Neural cell (in vitro differentiated cells): ENCODE results near the gene MPL.

ENCODE experiments used
- CTCF ChIP-seq: fragments of 450-650 bp; IDR thresholded peaks from 2 replicates; pipeline ENCODE4 v1.5.1; 2014; ENCODE audit warnings: antibody characterized with exemption, mild to moderate bottlenecking, moderate library complexity; ENCODE audit not compliant: poor library complexity, severe bottlenecking
- EP300 ChIP-seq: fragments of 450-650 bp; conservative IDR thresholded peaks from 2 replicates; pipeline ENCODE4 v1.6.1; 2014; ENCODE audit warnings: antibody characterized with exemption, mild to moderate bottlenecking, moderate library complexity; ENCODE audit not compliant: poor library complexity, severe bottlenecking
- POLR2AphosphoS5 ChIP-seq: IDR thresholded peaks from 2 replicates; pipeline ENCODE4 v1.6.1; 2012
- SMC3 ChIP-seq: fragments of 450-650 bp; conservative IDR thresholded peaks from 2 replicates; pipeline ENCODE4 v1.6.1; 2014; ENCODE audit warnings: antibody characterized with exemption, mild to moderate bottlenecking, moderate library complexity; ENCODE audit not compliant: poor library complexity

DNA sequence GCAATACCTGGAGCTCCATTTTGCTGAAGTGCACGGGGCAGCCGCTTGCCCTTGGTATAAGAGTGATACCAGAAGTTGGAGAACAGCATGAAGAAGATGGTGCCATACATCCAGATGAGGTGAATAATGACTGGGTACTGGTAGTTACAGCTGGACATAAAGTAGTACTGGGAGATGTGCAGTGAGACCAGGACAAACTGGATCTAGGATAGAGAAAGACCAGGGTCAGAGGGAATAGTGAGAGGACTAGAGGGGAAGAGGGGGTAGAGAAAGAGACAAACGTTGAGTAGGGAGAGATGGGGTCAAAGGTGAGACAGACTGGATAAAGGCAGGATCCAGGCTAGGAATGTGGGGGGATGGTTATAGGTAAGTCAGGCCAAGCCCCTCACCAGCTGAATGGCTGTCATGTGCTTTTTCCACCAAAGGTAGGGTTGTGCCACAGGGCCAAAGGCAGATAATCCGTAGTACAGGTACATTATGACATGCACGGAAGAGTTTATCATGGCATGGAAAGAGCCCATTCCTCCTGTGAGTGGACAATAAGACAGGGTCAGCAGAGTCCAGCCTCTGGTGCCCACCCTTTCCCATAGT, 26.4 kb downstream of the MPL start:
- no peak for TF ChIP-seq CTCF
- TF ChIP-seq EP300: no peak
- TF ChIP-seq SMC3: no peak
- TF ChIP-seq POLR2AphosphoS5: no peak
